ENCODE data around the gene OR1S1. TPM values are rescaled to one million over a fixed set of nuclear protein-coding genes. Genes with fewer than 3 reads are reported as not detected.

Gene OR1S1
- polyA plus RNA-seq, 3 donors from 2014 or later, result not detected

DNA sequence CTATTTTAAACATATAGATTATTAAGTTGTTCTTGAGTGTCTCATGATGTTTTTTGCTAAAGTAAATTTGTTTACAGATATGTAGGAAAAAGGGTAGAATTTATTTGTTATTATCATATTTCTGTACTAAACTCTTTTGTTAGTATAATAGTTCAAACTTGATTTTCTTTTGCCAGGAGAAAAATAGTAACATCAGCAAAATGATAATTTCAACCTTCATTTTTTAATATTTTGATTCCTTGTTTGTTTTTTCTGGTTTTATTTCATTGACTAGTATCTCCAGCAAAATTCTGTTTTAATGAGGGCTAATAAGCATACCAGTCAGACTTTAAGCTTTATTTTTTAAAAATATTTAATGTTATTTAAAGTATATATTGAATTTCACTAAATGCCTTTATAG lies 4.0 kb downstream of the OR1S1 start:
- no peak overlapping the region for H3K27ac Mint-ChIP-seq
- H3K4me3 Mint-ChIP-seq, result no peak overlapping the region
- no peak for DNase-seq
- no peaks in the 10 kb centered on the region for H3K36me3 Mint-ChIP-seq
- H3K4me1 Mint-ChIP-seq, result no peaks in the 10 kb centered on the region
- H3K9me3 Mint-ChIP-seq, result peaks cover 0 to 2% (median 0%) of the 10 kb centered on the region in 6 donors
- peaks cover 2 to 4% (median 3%) of the 10 kb centered on the region in 3 donors for H3K27me3 Mint-ChIP-seq (ENCODE audit: low read depth in 3 of 3)

DNA sequence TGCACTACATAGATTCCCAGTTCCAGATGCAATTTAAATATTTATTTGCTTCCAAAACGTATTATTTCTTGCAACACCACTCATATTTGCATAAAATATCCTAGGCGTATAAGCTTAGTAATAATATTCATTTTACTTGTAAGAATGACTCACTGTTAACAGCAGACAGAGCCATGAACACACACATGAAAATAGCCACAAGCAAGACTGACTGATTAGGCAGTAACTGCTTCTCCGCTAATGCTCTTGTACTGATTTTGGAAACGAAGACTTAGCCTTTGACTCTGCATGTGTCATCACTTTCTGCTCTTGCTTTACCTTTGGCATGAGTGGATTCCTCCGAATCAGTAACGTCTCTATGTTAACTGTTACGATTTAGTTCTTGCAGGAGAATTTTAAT lies 10.2 kb downstream of the OR1S1 start:
- Mint-ChIP-seq H3K9me3 (peaks cover 0 to 2% (median 0%) of the 10 kb centered on the region in 6 donors), H3K4me3 (no peak overlapping the region), H3K27me3 (ENCODE audit: low read depth in 3 of 3) (peaks cover 2 to 5% (median 3%) of the 10 kb centered on the region in 3 donors), H3K36me3 (no peaks in the 10 kb centered on the region), H3K4me1 (no peaks in the 10 kb centered on the region), H3K27ac (no peak overlapping the region)
- no peak for DNase-seq

DNA sequence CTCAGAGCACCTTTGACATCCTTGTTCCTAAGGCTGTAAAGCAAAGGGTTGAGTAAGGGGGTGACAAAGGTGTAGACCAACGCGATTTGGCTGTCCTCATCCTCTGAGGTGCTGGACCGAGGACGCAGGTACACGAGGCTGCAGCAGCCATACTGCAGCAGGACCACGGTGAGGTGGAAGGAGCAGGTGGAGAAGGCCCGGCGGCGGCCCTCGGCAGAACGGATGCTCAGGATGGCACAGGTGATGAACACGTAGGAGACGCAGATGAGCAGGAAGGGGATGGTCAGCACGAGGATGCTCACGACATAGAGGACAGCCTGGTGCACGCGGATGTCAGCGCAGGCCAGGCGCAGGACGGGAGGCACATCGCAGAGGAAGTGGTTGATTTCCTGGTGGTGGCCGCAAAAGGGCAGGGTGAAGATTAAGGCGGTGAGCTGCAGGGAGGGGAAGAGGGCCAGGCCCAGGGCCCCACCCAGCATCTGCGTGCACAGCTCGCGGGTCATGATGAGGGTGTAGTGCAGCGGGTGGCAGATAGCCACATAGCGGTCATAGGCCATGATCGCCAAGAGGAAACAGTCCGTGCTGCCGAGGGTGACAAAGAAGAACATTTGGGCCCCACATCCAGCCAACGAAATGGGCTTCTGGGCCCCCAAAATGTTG lies 15.6 kb downstream of the OR1S1 start:
- no peak overlapping the region for H3K27ac Mint-ChIP-seq
- no peak overlapping the region for H3K4me3 Mint-ChIP-seq
- H3K4me1 Mint-ChIP-seq, result no peaks in the 10 kb centered on the region
- peaks cover 0 to 2% (median 0%) of the 10 kb centered on the region in 6 donors for H3K9me3 Mint-ChIP-seq
- DNase-seq, result no peak
- no peaks in the 10 kb centered on the region for H3K36me3 Mint-ChIP-seq
- peaks cover 0 to 6% (median 5%) of the 10 kb centered on the region in 3 donors for H3K27me3 Mint-ChIP-seq (ENCODE audit: low read depth in 3 of 3)

DNA sequence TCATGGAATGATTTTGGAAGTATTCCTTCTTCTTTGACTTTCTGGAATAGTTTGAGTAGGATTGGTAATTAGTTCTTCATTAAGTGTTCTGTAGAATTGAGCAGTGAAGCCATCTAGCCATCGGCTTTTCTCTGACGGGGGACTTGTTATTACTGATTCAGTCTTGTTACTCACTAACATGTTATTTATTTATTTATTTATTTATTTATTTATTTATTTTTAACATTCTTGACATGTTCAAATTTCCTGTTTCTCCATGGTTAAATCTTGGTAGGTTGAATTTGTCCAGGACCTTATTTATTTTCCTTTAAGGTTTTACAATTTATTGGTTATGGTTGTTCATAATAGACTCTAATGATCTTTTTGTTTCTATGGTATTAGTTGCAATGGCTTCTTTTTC lies 31.4 kb downstream of the OR1S1 start:
- peaks cover 0 to 4% (median 0%) of the 10 kb centered on the region in 3 donors for H3K36me3 Mint-ChIP-seq
- no peak overlapping the region for H3K4me3 Mint-ChIP-seq
- peaks cover 2 to 9% (median 7%) of the 10 kb centered on the region in 6 donors for H3K9me3 Mint-ChIP-seq
- H3K27ac Mint-ChIP-seq, result no peak overlapping the region
- H3K4me1 Mint-ChIP-seq, result no peaks in the 10 kb centered on the region
- H3K27me3 Mint-ChIP-seq (ENCODE audit: low read depth in 3 of 3), result peaks cover 0 to 1% (median 0%) of the 10 kb centered on the region in 3 donors
- no peak for DNase-seq

DNA sequence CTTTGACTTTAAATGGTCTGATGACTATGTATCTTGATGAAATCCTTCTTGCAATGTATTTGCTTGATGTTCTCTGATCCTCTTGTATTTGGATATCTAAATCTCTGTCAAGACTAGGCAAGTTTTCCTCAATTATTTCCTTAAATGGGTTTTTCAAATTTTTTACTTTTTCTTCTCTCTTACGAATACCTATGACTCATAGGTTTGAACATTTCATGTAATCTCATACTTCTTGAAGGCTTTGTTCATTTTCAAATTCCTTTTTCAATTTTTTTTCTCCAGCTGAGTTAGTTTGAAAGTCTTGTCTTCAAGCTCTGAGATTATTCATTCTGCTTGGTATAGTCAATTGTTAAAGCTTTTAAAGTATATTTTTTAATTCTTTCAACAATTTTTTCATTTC lies 42.4 kb downstream of the OR1S1 start:
- Mint-ChIP-seq H3K9me3 (peaks cover 0 to 18% (median 5%) of the 10 kb centered on the region in 6 donors), H3K27me3 (ENCODE audit: low read depth in 3 of 3) (peaks cover 0 to 2% (median 0%) of the 10 kb centered on the region in 3 donors), H3K27ac (no peak overlapping the region), H3K4me3 (no peak overlapping the region), H3K36me3 (no peaks in the 10 kb centered on the region), H3K4me1 (no peaks in the 10 kb centered on the region)
- DNase-seq, result no peak

DNA sequence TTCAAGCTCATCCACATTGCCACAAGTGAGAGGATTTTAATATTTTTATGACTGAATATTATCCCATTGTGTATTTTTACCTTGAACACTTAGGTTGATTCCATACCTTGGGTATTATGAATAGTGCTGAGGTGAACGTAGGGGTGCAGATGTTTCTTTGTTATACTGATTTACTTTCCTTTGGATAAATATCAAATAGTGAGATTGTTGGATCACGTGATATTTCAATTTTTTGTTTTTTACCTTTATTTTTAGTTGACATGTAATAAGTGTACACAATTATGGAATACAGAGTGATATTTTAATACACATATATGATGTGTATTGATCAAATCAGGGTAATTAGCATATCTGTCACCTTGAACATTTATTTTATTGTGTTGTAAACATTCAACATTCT lies 47.5 kb downstream of the OR1S1 start:
- no peak overlapping the region for H3K4me3 Mint-ChIP-seq
- H3K4me1 Mint-ChIP-seq, result no peaks in the 10 kb centered on the region
- DNase-seq, result no peak
- no peaks in the 10 kb centered on the region for H3K36me3 Mint-ChIP-seq
- H3K27ac Mint-ChIP-seq, result no peak overlapping the region
- peaks cover 0 to 2% (median 0%) of the 10 kb centered on the region in 3 donors for H3K27me3 Mint-ChIP-seq (ENCODE audit: low read depth in 3 of 3)
- H3K9me3 Mint-ChIP-seq, result peaks cover 0 to 7% (median 3%) of the 10 kb centered on the region in 6 donors

Other genes starting within 250 kb of the OR1S1 start
- not detected for gene OR9Q1, start 188.8 kb upstream of the OR1S1 start, polyA plus RNA-seq
- gene OR6Q1, start 181.8 kb upstream of the OR1S1 start, polyA plus RNA-seq, result not detected
- gene OR9I1, start 87.2 kb upstream of the OR1S1 start, polyA plus RNA-seq, result not detected
- not detected for gene OR9Q2, start 23.6 kb upstream of the OR1S1 start, polyA plus RNA-seq
- not detected for gene OR1S2, start 8.6 kb upstream of the OR1S1 start, polyA plus RNA-seq
- gene OR10Q1, start 16.2 kb downstream of the OR1S1 start, polyA plus RNA-seq, result not detected
- not detected for gene OR10W1, start 55.5 kb downstream of the OR1S1 start, polyA plus RNA-seq
- gene OR5B17, start 146.3 kb downstream of the OR1S1 start, polyA plus RNA-seq, result not detected
- not detected for gene OR5B3, start 194.2 kb downstream of the OR1S1 start, polyA plus RNA-seq
- not detected for gene OR5B2, start 215.4 kb downstream of the OR1S1 start, polyA plus RNA-seq
- gene OR5B12, start 229.5 kb downstream of the OR1S1 start, polyA plus RNA-seq, result not detected

Measured in immature natural killer cell (primary cell).